Body of pancreas (tissue), 4 donors: Measurements from ENCODE around the gene PLA2R1.

ENCODE experiments used
- POLR2A ChIP-seq, 3 donors: fragments of 450-650 bp; IDR thresholded peaks; one replicate each; pipeline ENCODE4 v1.6.1; 2016; ENCODE audit warnings: antibody characterized with exemption in 3 of 3, mild to moderate bottlenecking in 2 of 3
- TF ChIP-seq, protein P1 (sequence below), 7 experiments: fragments of 450-650 bp in 4 of 7; fragments of 200-600 bp in 3 of 7; sonication (generic) in 3 of 7; IDR thresholded peaks; one replicate each; pipeline ENCODE4 v1.5.1; 2016 to 2019; ENCODE audit warnings: antibody characterized with exemption in 7 of 7

DNA sequence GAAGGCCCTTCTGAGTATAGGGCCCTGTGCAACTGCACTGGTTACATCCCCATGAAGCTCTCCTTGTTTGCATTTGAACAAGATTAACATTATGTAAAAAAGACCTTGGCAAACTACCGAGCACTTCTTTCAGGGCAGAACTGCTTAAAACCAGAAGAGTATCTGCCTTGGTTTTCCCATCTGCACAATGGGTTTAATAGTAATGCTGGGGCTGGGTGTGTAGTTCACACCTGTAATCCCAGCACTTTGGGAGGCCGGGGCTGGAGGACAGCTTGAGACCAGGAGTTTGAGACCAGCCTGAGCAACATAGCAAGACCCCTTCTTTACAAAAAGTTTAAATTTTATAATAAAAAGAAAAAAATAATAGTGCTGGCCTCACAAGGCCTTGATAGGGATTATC lies 8.5 kb downstream of the PLA2R1 start:
- TF ChIP-seq, protein P1, sequence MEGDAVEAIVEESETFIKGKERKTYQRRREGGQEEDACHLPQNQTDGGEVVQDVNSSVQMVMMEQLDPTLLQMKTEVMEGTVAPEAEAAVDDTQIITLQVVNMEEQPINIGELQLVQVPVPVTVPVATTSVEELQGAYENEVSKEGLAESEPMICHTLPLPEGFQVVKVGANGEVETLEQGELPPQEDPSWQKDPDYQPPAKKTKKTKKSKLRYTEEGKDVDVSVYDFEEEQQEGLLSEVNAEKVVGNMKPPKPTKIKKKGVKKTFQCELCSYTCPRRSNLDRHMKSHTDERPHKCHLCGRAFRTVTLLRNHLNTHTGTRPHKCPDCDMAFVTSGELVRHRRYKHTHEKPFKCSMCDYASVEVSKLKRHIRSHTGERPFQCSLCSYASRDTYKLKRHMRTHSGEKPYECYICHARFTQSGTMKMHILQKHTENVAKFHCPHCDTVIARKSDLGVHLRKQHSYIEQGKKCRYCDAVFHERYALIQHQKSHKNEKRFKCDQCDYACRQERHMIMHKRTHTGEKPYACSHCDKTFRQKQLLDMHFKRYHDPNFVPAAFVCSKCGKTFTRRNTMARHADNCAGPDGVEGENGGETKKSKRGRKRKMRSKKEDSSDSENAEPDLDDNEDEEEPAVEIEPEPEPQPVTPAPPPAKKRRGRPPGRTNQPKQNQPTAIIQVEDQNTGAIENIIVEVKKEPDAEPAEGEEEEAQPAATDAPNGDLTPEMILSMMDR (IDR thresholded peaks at IDR 0.05) = no peak
- TF ChIP-seq POLR2A (IDR thresholded peaks at IDR 0.05) = no peak
